ENCODE results near the gene EBF3. TPM values are rescaled to one million over a fixed set of nuclear protein-coding genes. Genes with fewer than 3 reads are reported as not detected.

EBF3 gene
- total RNA-seq, 1 donor from 2014 or later: 5.5 TPM

GRCh38 chr10:129959544-129960480 lies 4.3 kb downstream of the EBF3 start:
- no peak for DNase-seq (ENCODE audit: low spot score)

DNA sequence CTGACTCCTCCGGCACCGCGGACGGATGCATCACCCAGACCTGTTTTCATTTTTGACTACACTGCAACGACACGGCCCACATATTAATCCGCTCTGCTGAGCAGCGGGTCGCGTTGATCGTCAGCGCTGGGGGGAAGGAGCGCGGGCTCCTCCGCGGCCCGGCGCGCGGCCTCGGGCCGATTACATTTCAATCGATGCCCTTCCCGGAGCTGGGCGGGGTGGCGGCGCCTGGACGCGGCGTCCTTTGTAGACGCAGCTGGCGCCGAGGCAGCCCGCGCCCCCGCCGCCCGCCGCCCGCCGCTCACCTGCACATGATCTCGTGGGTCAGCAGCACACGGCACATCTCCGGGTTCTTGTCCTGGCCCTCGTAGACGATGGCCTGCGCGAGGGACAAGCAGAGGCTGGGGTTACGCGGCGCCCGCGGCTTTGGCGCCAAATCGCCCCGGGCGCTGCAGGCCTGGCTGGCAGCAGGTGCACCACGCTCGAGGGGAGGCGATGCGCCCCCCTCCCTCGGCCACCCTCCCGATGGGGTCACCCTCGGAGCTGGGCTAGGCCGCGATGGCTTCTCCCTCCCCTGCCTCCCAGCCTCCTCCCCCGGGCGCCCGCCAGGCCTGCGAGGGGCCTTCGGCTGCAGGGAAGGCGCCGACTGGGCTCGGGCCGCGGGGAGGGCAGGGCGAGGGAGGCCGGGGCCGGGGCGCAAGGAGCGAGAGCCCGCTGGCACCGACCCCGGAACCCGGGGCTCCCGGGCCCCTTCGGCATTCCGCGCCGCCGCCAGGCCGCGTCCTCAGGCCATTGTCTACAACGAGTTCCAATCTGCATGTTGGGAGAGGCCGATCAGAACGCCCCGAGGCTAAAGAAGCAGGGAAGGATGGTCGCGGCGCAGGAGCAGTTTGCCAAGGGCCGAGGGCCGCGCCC lies 5.2 kb downstream of the EBF3 start:
- DNase-seq (ENCODE audit: low spot score): no peak

- DNase-seq (ENCODE audit: low spot score): no peak
Observed at GRCh38 chr10:129958148-129958628, 5.9 kb downstream of the EBF3 start.

- DNase-seq (ENCODE audit: low spot score): no peak
Observed at GRCh38 chr10:129956876-129957673, 7.0 kb downstream of the EBF3 start.

GRCh38 chr10:129956286-129956670 lies 7.8 kb downstream of the EBF3 start:
- DNase-seq (ENCODE audit: low spot score): no peak

DNA sequence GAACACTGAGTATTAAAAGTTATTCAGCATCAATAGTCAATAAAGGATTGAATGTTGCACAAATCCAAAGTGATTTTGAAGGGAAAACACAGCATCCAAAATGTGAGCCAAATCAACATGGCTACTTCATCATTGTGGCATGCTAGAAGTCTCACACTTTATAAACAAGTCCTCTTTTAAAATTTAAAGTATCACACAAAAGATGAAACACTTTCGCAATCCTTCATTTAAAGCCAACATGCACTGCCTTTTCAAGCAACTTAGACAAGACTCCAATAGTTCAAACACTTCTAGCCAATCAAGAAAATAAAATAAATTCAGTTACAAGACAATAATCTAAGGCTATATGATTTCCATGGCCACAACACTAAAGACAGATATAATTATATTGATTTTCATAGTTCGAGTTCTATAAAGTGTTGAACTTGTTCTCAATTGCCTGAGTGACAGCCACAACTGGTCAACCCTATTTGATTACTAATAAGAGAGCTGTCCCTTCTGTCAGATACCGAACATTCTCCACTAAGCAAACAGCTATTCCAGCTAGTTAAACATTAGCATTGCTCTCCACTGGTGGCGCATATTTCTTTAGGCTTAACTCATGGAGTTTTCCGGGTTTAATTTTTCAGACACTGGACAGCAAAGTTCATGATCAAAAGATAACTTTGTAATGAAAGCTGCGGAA lies 8.3 kb downstream of the EBF3 start:
- no peak for DNase-seq (ENCODE audit: low spot score)

GRCh38 chr10:129954492-129955315 lies 9.4 kb downstream of the EBF3 start:
- DNase-seq (ENCODE audit: low spot score): no peak

DNA sequence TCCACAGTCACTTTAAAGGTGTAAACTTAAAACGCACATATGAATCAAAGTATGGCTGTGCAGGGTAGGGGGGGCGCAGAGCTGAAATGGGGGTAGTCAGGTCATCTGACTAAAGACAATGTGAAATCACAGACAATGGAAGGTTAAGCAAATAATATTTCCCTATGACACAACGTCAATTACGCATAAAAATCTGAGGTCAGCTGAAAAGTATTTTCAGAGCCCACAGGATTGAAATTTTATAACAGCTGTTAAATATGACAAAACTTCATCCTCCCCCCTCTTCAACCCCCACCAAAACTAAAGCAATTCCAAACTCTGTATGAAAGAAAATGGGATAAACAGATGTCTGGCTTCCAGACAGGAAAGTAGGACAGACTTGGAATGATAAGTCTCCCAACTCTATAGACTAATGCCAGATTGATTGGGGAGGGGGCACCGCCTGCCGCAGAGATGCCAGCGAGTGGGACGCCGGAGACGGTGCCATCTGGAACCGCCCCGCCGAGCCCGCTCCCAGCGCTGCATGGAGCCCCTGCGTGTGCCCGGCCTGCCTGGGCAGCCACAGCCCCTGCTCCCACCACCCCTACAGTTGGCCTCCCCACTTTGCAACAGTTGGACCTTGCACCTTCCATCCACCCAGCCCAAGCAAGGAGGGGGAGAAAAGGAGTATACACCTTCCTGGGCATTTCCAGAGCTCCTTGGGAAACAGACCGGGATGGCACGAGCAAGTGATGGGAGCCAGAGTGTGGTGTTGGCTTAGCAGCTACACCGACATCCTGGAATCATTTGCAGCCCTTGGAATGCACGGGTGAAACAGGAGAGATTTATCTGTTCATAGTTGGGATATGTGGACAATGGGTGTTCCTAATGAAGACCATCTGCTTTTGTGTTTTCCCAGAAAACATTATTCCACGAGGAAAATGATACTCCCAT lies 10.7 kb downstream of the EBF3 start:
- DNase-seq (ENCODE audit: low spot score): no peak

DNA sequence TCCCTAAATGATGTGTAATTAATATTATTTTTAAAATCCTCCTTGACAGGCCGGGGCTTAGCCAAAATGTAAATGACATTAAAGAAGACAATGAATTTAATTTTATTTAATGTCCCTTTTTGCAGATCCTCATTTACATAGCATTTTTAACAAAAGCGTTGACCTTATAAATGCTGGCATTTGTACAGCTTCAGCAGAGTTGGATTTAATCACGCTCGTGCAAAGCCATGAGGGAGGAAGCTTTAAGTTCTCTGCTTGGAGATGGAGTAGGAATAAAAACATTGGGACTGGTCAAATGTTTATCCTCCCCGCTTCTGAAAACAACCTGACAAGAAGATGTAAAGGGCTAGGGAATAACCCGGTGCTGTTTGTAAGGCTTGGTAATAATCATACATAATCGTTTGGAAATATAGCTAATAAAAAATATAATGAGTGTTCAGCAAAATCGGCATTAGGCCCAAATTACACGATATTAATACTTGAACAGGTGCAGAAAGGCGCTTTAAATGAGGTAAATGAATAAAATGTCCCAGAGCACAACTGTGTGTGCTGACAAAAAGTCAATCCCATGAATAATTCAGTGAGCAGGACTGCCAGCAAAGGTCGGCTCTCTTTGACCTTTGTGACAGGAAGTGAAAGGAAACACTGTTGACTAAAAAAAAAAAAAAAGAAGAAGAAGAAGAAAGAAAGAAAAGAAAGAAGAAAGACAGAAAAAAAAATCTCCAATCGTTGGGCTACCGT lies 11.5 kb downstream of the EBF3 start:
- DNase-seq (ENCODE audit: low spot score): no peak

DNA sequence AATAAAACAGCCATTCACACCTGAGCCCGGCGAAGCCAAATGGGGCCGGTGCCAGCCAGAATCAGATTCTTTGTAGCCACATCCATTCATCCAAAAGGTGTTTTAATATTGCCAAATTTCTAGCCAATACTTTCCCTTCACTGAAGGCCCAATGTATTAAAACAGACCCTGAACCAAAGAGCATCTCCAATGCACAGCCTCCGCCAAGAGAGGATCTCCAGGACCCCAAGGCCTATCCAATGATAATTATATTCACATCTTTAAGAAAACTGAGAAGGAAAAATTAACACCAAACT lies 12.2 kb downstream of the EBF3 start:
- DNase-seq (ENCODE audit: low spot score): no peak

DNA sequence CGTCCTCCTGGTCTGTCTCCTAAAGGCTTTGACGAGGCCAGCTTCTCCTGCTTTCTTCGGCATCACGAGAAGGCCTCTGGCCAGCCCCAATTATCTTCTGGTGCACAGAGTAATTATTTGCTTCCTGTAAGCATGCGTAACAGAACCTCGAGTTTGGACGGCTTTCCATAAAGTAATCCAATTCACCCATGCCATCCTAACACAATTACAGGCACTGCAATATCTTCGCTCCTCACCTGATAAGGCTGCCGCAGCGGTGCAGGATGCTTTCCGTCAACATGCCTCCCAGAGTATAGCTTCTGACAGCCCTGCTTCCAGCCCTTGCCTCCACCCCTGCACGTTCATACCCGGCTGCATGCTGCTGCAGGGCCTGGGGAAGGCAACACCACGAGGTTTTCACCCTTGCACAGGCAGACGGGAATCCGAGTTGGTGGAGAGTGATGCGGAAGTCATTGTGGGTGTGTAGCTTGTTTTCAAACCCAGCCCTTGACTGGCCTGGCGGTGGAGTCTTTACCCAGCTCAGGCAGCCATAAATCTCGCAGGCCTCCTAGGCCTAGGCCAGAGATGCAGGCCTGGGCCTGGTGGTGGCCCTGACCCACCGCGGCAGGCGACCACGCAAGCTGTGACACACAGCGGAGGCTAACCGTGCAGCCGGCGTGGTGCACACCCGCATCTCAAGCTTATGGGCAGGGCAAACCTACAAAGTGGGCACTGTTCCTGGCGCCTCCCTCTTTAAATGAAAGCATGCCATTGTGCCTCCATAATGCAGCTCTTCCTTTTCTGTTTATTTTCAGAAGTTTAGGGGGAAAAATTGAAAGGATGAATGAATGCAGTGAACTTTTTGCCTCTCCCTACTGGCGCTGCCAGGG lies 12.7 kb downstream of the EBF3 start:
- no peak for DNase-seq (ENCODE audit: low spot score)

- no peak for DNase-seq (ENCODE audit: low spot score)
Observed at GRCh38 chr10:129950676-129951075, 13.4 kb downstream of the EBF3 start.

- no peak for DNase-seq (ENCODE audit: low spot score)
Observed at GRCh38 chr10:129949891-129950291, 14.2 kb downstream of the EBF3 start.

DNA sequence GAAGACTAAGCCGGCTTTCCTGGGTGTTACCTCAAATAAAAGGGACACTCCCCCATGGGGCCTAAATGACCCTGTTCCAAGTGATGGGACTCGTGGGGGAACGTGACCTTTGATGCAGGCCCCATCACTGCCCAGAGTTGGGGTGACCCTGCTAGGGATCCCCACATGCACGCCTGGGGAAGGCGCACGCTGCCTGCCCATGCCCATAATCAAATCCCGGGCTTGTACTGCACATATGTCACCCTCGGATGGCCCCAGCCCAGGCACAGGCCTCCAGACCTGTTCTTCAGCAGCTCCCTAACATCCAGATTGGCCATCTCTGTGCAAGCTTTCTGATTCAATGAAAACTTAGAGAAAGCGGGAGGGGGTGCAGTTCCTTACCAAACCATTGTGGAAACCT lies 14.7 kb downstream of the EBF3 start:
- DNase-seq (ENCODE audit: low spot score): no peak

DNA sequence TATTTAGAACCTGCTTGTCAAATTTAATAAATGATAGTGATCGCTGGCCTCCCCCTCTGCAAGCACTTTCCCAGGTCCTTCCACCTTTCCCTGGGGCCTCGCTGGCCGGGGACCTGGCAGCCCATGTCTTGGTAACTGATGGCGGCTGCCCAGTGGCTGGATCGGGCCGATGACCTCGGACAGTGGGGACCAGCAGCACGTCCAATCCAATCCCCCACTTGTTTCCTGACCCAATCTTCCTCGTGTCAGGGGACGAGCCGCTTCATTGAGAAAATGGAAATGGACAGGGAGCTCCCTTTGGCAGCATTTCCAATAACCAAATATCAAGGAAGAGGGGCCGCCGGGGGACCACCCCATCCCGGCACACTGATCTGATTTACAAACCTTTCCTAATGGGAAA lies 17.2 kb downstream of the EBF3 start:
- no peak for DNase-seq (ENCODE audit: low spot score)

DNA sequence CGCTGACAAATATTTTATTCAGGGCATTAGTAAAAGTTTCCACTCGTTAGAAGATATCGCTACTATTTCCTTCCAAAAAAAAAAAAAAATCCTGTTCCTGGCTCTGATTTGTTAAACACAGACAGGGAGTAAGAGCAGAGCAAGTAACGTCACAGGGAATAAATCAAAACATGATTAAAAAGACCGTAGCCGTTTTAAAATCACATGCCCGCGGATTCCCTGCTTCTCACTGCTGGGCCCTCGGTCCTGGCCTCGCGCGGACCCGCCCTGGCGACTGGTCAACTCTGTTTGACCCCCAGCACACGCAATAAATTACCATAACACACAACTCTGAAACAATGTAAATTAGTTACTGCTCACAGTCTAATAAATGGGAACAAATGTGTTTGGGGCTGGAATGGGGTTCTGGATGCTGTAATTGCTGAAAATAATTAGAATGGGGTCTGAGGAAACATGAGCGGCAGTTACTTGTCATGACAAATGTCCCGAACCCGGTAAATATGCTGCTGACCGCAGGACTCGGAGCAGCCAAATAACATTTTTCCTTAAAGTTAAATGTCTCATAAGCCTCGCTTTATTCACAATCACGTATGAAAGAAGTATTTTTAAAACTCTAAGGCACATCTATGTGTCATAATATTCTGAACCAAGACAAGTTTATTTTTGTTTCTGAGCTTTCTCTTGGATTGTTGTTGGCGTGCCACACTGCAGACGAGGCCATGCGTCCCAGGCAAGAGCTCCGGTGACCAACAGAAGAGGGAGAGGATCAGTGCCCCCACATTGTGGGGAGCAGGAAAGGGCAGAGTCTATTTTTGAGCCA lies 17.9 kb downstream of the EBF3 start:
- DNase-seq (ENCODE audit: low spot score): no peak

GRCh38 chr10:129945526-129945925 lies 18.5 kb downstream of the EBF3 start:
- no peak for DNase-seq (ENCODE audit: low spot score)
